Adipocyte (in vitro differentiated cells): ENCODE measurements around the gene ZNF500.

Experiments used
- DNase-seq: peaks from one replicate; pipeline ENCODE4 v3.0.0-alpha.2; 2015; ENCODE audit warnings: low read depth
- H3K27me3 ChIP-seq: replicated peaks from 2 replicates; pipeline ENCODE4 v1.7.0; 2013; ENCODE audit warnings: mild to moderate bottlenecking, low read length, moderate library complexity; ENCODE audit not compliant: control insufficient read depth, insufficient read depth
- H3K36me3 ChIP-seq: 2 replicates; pipeline ENCODE4 v1.7.0; 2013; ENCODE audit warnings: low read length, mild to moderate bottlenecking, moderate library complexity; ENCODE audit not compliant: control insufficient read depth, insufficient read depth, severe bottlenecking
- H3K4me1 ChIP-seq: 2 replicates; pipeline ENCODE4 v1.7.0; 2013; ENCODE audit warnings: mild to moderate bottlenecking, low read length, moderate library complexity; ENCODE audit not compliant: control insufficient read depth, insufficient read depth
- H3K4me3 ChIP-seq: 2 replicates; pipeline ENCODE4 v1.7.0; 2013; ENCODE audit warnings: mild to moderate bottlenecking, low read length, moderate library complexity
- H3K9ac ChIP-seq: 2 replicates; pipeline ENCODE4 v1.7.0; 2013; ENCODE audit warnings: mild to moderate bottlenecking, low read length, moderate library complexity
- H3K9me3 ChIP-seq: 2 replicates; pipeline ENCODE4 v1.7.0; 2013; ENCODE audit warnings: mild to moderate bottlenecking, low read length, moderate library complexity; ENCODE audit not compliant: control insufficient read depth

The ZNF500 gene

DNA sequence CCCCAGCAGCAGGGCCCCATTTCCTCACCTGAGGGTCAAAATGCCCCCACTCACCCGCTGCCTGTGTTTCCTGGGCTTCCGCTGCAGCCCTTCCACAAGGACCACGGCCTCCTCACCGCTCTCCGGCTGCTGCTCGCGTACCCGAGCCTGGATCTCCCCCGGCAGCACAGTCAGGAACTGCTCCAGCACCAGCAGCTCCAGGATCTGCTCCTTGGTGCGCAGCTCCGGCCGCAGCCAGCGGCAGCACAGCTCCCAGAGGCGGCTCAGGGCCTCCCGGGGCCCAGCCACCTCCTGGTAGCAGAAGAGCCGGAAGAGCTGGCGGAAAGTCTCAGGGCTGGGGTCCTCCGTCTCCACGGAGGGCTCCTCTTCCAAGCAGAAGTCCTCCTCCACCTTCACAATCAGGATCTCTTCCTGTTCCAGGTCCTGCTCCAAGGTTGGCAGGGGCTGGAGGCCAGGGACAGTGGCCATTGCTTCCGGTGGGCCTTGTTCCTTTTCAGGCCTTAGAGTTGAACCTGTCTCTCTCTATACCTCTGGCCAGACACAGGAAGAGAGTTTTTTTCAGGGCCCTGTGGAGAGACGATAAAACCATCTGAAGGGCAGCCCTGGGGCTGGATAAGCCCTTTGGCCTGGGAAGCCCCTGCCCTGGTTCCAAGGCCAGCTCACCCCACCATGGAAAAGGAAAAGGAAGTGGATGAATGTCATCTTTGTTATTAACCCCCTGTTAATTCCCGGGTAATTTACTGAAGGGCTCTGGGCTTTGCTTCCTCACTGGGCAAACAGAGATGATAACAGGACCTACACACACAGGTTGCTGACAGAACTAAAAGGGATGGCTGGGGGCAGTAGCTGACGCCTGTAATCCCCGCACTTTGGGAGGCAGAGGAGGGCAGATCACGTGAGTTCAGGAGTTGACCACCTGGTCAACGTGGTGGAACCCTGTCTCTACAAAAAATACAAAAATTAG lies 1.2 kb downstream of the ZNF500 start:
- Histone ChIP-seq H3K27me3 (no peaks in the 10 kb centered on the region), H3K9ac (peak overlapping the region; percentile 99)
- no peak for DNase-seq

DNA sequence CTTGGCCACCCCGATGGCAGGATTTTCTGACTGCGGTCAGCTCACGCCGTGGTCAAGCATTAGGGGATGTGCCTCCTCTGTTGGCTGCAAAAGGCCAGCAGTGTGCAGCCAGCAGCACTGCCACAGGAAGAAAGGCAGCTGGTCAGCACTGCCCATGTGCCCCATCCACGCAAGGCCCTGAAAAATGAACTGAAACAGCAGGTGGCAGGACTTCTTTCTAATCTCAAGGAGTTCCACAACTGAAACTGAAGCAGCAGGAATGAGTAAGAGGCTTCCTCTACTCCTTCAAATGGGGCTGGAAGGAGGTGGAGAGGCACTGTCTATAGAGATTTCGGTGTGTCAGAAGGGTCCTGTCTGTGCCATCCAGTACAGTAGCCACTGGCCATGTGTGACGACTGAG lies 3.2 kb downstream of the ZNF500 start:
- no peaks in the 10 kb centered on the region for H3K9me3 ChIP-seq
- no peak overlapping the region for H3K4me3 ChIP-seq
- DNase-seq: no peak
- H3K27me3 ChIP-seq: no peaks in the 10 kb centered on the region
- H3K9ac ChIP-seq: no peak overlapping the region
- peaks cover 16% of the 10 kb centered on the region for H3K4me1 ChIP-seq
- peaks cover 50% of the 10 kb centered on the region for H3K36me3 ChIP-seq

More for the DNA sequence above, 1.2 kb downstream of the ZNF500 start:
- Histone ChIP-seq H3K4me1 (peaks cover 20% of the 10 kb centered on the region), H3K36me3 (peaks cover 30% of the 10 kb centered on the region), H3K9me3 (no peaks in the 10 kb centered on the region), H3K4me3 (peak overlapping the region; percentile 96)

DNA sequence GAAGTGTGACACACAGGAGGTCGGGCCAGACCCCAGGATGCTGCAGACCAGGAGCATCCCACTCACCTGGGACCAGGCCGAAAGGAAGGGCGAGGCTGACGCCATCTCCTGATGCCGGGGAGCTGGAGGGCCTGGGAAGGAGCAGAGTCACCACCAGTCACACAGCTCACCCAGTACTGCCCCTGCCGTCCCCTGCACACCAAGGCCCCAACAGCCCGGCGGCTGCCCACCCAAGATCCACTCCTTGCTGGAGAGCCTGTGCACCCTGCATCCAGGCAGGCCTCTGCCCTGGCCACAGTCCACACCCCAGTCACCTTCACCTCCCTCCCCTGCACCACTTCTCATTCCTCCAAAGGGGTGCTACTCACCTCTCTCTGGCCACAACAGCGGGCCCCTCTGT lies 4.8 kb downstream of the ZNF500 start:
- Histone ChIP-seq H3K9me3 (no peaks in the 10 kb centered on the region), H3K27me3 (no peaks in the 10 kb centered on the region), H3K4me3 (no peak overlapping the region), H3K9ac (no peak overlapping the region), H3K36me3 (peaks cover 62% of the 10 kb centered on the region), H3K4me1 (peaks cover 12% of the 10 kb centered on the region)
- DNase-seq: no peak

DNA sequence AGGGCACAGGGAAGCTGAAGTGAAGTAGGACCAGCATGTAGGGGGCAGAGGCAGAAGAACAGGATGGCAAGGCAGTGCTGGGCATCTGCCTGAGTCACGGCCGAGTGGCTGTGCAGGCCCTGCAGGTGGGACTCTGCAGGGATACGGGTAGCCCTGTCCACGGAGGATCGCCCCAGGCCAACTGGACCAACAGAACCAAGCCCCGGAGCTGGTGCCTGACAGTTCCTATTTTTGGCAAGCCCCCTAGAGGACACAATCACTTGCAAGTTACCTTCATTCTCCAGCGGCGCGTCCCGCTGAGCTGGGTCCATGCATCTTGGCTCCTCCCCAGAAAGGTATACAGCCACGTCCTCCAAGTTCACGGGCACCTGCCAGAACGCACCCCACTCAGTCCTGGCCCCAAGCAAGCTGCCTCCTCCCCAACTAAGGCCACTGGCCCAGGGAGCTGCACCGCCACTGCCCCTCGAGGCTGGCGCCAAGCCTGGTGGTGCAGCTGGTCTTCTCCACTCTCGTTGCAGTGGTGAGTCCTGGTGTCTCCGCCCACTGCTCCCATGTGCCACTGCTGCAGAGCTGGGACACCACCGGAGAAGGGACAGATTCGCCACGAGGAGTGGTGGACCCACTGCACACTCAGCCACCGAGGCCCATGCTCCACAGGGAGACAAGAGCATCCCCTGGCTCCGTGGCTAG lies 6.6 kb downstream of the ZNF500 start:
- H3K27me3 ChIP-seq: no peaks in the 10 kb centered on the region
- H3K9ac ChIP-seq: no peak overlapping the region
- DNase-seq: no peak
- no peaks in the 10 kb centered on the region for H3K9me3 ChIP-seq
- no peak overlapping the region for H3K4me3 ChIP-seq
- peaks cover 2% of the 10 kb centered on the region for H3K4me1 ChIP-seq
- H3K36me3 ChIP-seq: peaks cover 75% of the 10 kb centered on the region

DNA sequence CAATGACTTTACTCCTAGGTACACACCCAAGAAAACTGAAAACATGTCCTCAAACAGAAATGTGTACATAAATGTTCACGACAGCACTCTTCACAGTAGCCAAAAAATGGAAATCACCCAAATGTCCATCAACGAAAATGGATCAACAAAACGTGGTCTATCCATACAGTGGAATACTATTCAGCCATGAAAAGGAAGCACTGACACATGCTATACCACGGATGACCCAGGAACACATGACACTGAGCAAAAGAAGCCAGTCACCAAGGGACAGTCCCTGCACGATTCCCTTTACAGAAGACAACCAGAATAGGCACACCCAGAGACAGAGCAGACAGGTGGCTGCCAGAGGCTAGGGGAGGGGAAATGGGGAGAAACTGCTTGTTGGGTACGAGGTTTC lies 11.3 kb downstream of the ZNF500 start:
- Histone ChIP-seq H3K9me3 (no peaks in the 10 kb centered on the region), H3K4me1 (no peaks in the 10 kb centered on the region), H3K36me3 (peaks cover 82% of the 10 kb centered on the region), H3K9ac (no peak overlapping the region), H3K4me3 (no peak overlapping the region), H3K27me3 (no peaks in the 10 kb centered on the region)
- no peak for DNase-seq

DNA sequence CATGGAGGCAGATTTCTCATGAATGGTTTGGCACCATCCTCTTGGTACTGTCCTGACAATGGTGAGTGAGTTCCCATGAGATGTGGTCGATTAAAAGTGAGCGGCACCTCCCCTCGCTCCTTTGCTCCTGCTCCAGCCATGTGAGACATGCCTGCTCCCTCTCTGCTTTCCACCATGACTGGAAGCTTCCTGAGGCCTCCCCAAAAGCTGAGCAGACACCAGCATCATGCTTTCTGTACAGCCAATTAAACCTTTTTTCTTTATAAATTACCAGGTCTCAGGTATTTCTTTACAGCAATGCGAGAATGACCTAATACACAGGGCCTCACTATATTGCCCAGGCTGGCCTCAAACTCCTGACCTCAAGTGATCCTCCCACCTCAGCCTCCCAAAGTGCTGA lies 12.1 kb downstream of the ZNF500 start:
- no peak overlapping the region for H3K4me3 ChIP-seq
- DNase-seq: no peak
- H3K9ac ChIP-seq: no peak overlapping the region
- H3K27me3 ChIP-seq: no peaks in the 10 kb centered on the region
- H3K36me3 ChIP-seq: peaks cover 75% of the 10 kb centered on the region
- H3K9me3 ChIP-seq: no peaks in the 10 kb centered on the region
- no peaks in the 10 kb centered on the region for H3K4me1 ChIP-seq

DNA sequence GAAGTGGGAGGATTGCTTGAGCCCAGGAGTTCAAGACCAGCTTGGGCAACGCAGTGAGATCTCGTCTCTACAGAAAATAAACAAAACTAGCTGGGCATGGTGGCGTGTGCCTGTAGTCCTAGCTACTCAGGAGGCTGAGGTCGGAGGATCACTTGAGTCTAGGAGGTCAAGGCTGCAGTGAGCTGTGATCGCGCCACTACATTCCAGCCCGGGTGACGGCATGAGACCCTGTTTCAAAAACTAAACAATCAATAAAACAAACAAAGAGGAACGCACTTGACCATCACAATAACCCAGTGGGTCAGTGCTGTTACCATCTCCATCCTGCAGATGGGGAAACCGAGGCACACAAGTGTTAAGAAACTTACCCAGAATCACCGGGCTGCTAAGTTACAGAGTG lies 13.7 kb downstream of the ZNF500 start:
- peaks cover 59% of the 10 kb centered on the region for H3K36me3 ChIP-seq
- H3K27me3 ChIP-seq: no peaks in the 10 kb centered on the region
- no peak overlapping the region for H3K4me3 ChIP-seq
- no peaks in the 10 kb centered on the region for H3K9me3 ChIP-seq
- H3K4me1 ChIP-seq: no peaks in the 10 kb centered on the region
- no peak overlapping the region for H3K9ac ChIP-seq
- DNase-seq: no peak

DNA sequence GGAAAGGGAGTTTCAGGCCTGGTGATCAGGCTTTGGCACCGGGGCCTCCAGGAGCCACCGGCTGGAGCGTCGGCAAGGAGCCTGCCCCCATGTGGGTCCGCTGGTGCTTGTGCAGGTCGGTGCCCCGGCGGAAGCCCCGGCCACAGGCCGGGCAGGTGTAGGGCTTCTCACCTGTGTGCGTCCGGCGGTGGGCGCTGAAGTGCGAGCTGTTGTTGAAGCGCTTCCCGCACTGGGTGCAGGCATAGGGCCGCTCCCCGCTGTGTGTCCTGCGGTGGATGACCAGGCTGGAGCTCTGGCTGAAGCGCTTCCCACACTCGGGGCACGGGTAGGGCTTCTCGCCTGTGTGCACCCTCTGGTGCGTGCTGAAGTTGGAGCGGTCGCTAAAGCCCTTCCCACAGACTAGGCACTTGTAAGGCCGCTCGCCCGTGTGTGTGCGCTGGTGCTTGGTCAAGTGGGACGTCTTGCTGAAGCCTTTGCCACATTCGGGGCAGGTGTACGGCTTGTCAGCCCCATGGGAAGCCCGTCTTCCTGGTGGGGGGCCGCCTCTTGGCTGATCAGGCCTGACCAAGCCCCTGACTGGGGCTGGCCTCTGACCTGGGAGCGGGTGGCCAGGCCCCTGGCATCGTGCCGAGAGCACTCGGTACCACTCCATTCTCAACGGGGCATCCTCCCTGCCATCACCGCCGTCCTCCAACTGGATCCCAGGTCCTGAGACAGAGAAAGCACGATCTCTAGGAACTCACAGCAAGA lies 14.4 kb downstream of the ZNF500 start:
- no peak for DNase-seq
- Histone ChIP-seq H3K9me3 (no peaks in the 10 kb centered on the region), H3K4me3 (no peak overlapping the region), H3K4me1 (peaks cover 4% of the 10 kb centered on the region), H3K27me3 (no peaks in the 10 kb centered on the region), H3K36me3 (peaks cover 55% of the 10 kb centered on the region), H3K9ac (no peak overlapping the region)

DNA sequence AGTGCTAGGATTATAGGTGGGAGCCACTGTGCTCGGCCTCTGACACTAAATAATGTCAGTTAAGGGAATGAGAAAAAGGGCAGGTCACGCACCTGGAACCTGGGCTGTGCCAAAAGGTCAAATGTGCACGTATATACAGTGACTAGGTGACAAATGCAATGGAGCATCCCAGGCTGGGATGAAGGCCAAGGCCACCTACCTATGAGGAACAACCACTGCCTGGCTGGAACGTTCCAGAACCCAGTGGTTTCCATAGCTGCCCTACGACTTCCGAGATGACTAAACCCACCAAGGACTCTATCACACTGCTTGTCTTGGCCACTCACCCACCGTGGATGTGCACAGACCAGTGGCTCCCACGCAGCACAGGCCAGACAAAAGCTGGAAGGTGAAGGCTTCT lies 16.1 kb downstream of the ZNF500 start:
- Histone ChIP-seq H3K4me1 (peaks cover 15% of the 10 kb centered on the region), H3K36me3 (peaks cover 45% of the 10 kb centered on the region), H3K27me3 (no peaks in the 10 kb centered on the region), H3K9ac (no peak overlapping the region), H3K4me3 (no peak overlapping the region), H3K9me3 (no peaks in the 10 kb centered on the region)
- no peak for DNase-seq

DNA sequence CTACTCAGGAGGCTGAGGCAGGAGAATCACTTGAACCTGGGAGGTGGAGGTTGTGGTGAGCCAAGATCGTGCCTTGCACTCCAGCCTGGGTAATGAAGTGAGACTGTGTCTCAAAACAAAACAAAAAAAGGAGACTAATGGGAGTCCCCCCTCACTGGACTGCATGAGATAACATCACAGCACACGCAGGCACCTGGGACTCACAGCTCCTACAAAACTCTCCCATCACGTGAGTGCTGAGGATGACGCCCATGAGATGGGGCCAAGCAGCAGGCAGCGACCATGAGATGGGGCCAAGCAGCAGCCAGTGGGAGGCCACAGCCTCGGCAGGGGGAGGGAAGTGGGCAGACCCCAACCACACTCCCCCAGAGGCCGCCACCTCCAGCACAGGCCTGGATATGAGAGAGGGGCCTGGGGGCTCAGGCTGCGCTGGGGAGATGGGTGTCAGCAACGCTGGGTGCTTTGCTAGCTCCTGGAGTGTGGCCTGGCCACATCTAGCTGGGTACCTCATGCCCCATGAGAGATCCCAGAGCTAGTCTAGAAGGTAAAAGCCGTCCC lies 17.2 kb downstream of the ZNF500 start:
- Histone ChIP-seq H3K27me3 (no peaks in the 10 kb centered on the region), H3K36me3 (peaks cover 36% of the 10 kb centered on the region), H3K4me3 (no peak overlapping the region), H3K9me3 (no peaks in the 10 kb centered on the region), H3K4me1 (peaks cover 15% of the 10 kb centered on the region), H3K9ac (no peak overlapping the region)
- no peak for DNase-seq
